Endothelial cell of umbilical vein (primary cell): Measurements from ENCODE around the gene RGS19. TPM values are rescaled to one million over a fixed set of nuclear protein-coding genes. Genes with fewer than 3 reads are reported as not detected.

ENCODE experiments used
- BruUV-seq: library from RNA; stranded (reverse); fragments of 400-500 nt; replicated peaks from 2 replicates; lab custom pipeline; 2021; lab: Mats Ljungman, UMichigan
- CTCF ChIA-PET: fragments of 300-600, 350-600 bp; sonication (Branson Sonifier 250); formaldehyde crosslinking; loops from one replicate; lab custom pipeline; 2021; ENCODE audit warnings: antibody characterized with exemption, inconsistent platforms; lab: Charles Lee
- POLR2A ChIA-PET: fragments of 300-600, 350-600 bp; sonication (Branson Sonifier 250); formaldehyde crosslinking; loops from one replicate; lab custom pipeline; 2021; ENCODE audit warnings: antibody characterized with exemption, inconsistent platforms; lab: Charles Lee
- DNase-seq: peaks from one replicate; pipeline ENCODE4 v3.0.0-alpha.2; 2011; ENCODE audit warnings: low read depth, low spot score
- FAIRE-seq: peaks from 2 replicates; lab custom pipeline; 2011; peaks lifted over from hg19 to GRCh38; lab: Jason Lieb, UNC
- H2AFZ ChIP-seq: 2 replicates; pipeline ENCODE4 v1.6.0; 2012; ENCODE audit warnings: low read depth, low read length, control low read depth, inconsistent platforms
- H3K27ac ChIP-seq: 2 replicates; pipeline ENCODE4 v1.5.1; 2011; ENCODE audit warnings: low read depth, mild to moderate bottlenecking, control low read depth, low read length, moderate library complexity; ENCODE audit not compliant: insufficient read depth
- H3K27me3 ChIP-seq, 2 experiments: 2 replicates each; pipeline versions ENCODE4 v1.6.0 to v1.6.1; 2011; ENCODE audit warnings: low read length in 2 of 2, mixed read lengths in 1 of 2; ENCODE audit not compliant: control insufficient read depth in 2 of 2, insufficient read depth in 2 of 2
- H3K36me3 ChIP-seq, 2 experiments: 2 replicates in 1 of 2; 3 replicates in 1 of 2; pipeline ENCODE4 v1.5.1; 2011; ENCODE audit warnings: low read length in 2 of 2, mild to moderate bottlenecking in 1 of 2, moderate library complexity in 1 of 2; ENCODE audit not compliant: control insufficient read depth in 2 of 2, insufficient read depth in 2 of 2; ENCODE audit errors: extremely low read depth in 1 of 2
- H3K4me1 ChIP-seq: 3 replicates; pipeline ENCODE4 v1.5.1; 2011; ENCODE audit warnings: mild to moderate bottlenecking, low read length; ENCODE audit not compliant: control insufficient read depth, insufficient read depth; ENCODE audit errors: extremely low read depth
- H3K4me2 ChIP-seq: 2 replicates; pipeline ENCODE4 v1.6.1; 2011; ENCODE audit warnings: low read length, control low read depth, mixed read lengths; ENCODE audit not compliant: insufficient read depth
- H3K4me3 ChIP-seq, 3 experiments: fragments of 200-600 bp in 1 of 3; sonication (generic), shearing (Covaris generic) in 1 of 3; replicated peaks in 1 of 3; 2 replicates each; pipeline ENCODE4 v1.5.1; 2011 to 2016; ENCODE audit warnings: control low read depth in 3 of 3, low read length in 3 of 3, mild to moderate bottlenecking in 2 of 3, inconsistent platforms in 1 of 3, low read depth in 1 of 3, moderate library complexity in 1 of 3; ENCODE audit not compliant: insufficient read depth in 1 of 3
- H3K79me2 ChIP-seq: 2 replicates; pipeline ENCODE4 v1.6.0; 2012; ENCODE audit warnings: low read length, inconsistent platforms; ENCODE audit not compliant: control insufficient read depth, insufficient read depth
- H3K9ac ChIP-seq: replicated peaks from 2 replicates; pipeline ENCODE3; 2011; ENCODE audit warnings: low read length, control low read depth; ENCODE audit not compliant: insufficient read depth; ENCODE audit errors: extremely low read depth
- H3K9me1 ChIP-seq: replicated peaks from 3 replicates; pipeline ENCODE4 v1.6.0; 2011; ENCODE audit warnings: mild to moderate bottlenecking, low read length; ENCODE audit not compliant: control insufficient read depth, insufficient read depth; ENCODE audit errors: extremely low read depth
- H3K9me3 ChIP-seq: replicated peaks from 2 replicates; pipeline ENCODE4 v1.5.1; 2012; ENCODE audit warnings: low read length, inconsistent platforms; ENCODE audit not compliant: control insufficient read depth, insufficient read depth
- H4K20me1 ChIP-seq: replicated peaks from 2 replicates; pipeline ENCODE3; 2011; ENCODE audit warnings: mild to moderate bottlenecking, low read length; ENCODE audit not compliant: control insufficient read depth, insufficient read depth; ENCODE audit errors: extremely low read depth
- EZH2 ChIP-seq: IDR thresholded peaks from 2 replicates; pipeline ENCODE4 v1.6.1; 2012; ENCODE audit warnings: borderline replicate concordance, low read depth, mild to moderate bottlenecking, moderate library complexity, low read length, inconsistent platforms; ENCODE audit not compliant: severe bottlenecking
- FOS ChIP-seq: IDR thresholded peaks from 2 replicates; pipeline ENCODE4 v1.6.1; 2011; ENCODE audit warnings: mild to moderate bottlenecking, low read length, moderate library complexity, borderline replicate concordance; ENCODE audit not compliant: insufficient read depth
- GATA2 ChIP-seq: IDR thresholded peaks from 2 replicates; pipeline ENCODE4 v1.7.0; 2011; ENCODE audit warnings: low read depth, mild to moderate bottlenecking, moderate library complexity, mixed read lengths, low read length; ENCODE audit not compliant: insufficient read length, insufficient read depth
- JUN ChIP-seq: IDR thresholded peaks from 2 replicates; pipeline ENCODE4 v1.6.1; 2011; ENCODE audit warnings: borderline replicate concordance, low read depth; ENCODE audit not compliant: insufficient read length, insufficient read depth
- MYC ChIP-seq: IDR thresholded peaks from one replicate; pipeline ENCODE4 v1.6.1; 2011; ENCODE audit warnings: mild to moderate bottlenecking, low read depth, low read length
- POLR2A ChIP-seq: IDR thresholded peaks from 2 replicates; pipeline ENCODE4 v1.6.1; 2012; ENCODE audit warnings: low read depth, mild to moderate bottlenecking, control low read depth, low read length
- POLR2AphosphoS5 ChIP-seq: IDR thresholded peaks from 2 replicates; pipeline ENCODE4 v1.6.1; 2012; ENCODE audit warnings: low read depth, mild to moderate bottlenecking, control low read depth, low read length, moderate library complexity; ENCODE audit not compliant: insufficient read depth
- dilution Hi-C: fragments of 300-500 bp; cut with MboI; formaldehyde crosslinking; loops from one replicate; pipeline ENCODE4 v1.15.0; 2019; ENCODE audit warnings: low sequenced_read_pairs; ENCODE audit not compliant: extremely low pct_ligation_motif_present
- intact Hi-C: fragments of 100-400 bp; cut with micrococcal nuclease; formaldehyde crosslinking; loops from one replicate; pipeline ENCODE4 v1.10.0; 2022
- polyA plus RNA-seq, 4 experiments: library from polyadenylated mRNA; depleted of rRNA in 3 of 4; stranded (reverse) in 3 of 4; unstranded in 1 of 4; fragments of >200 nt; gene quantifications; 2 replicates each; pipeline versions ENCODE4 v1.2.1 to v1.2.3, GENCODE V29; 2011 to 2012; ENCODE audit warnings: missing spikeins in 1 of 4
- total RNA-seq: library from RNA; stranded (reverse); gene quantifications from 2 replicates; pipeline ENCODE4 v1.2.3, GENCODE V29; 2021
- TF ChIP-seq, protein P1 (sequence below): IDR thresholded peaks from 2 replicates; pipeline ENCODE4 v1.6.1; 2011; ENCODE audit not compliant: insufficient read depth, insufficient read length
- TF ChIP-seq, protein P2 (sequence below), 2 donors: IDR thresholded peaks; 1 replicate in 1 of 2; 2 replicates in 1 of 2; pipeline ENCODE4 v1.5.1; 2011; ENCODE audit warnings: low read length in 2 of 2, mild to moderate bottlenecking in 2 of 2, moderate library complexity in 2 of 2, control low read depth in 1 of 2, inconsistent platforms in 1 of 2, low read depth in 1 of 2; ENCODE audit not compliant: insufficient read depth in 1 of 2; ENCODE audit errors: extremely low read depth in 1 of 2

RGS19 gene
- total and polyA plus RNA-seq, 2 donors (not counting 3 experiments of a cell fraction or from before 2014, with no cell fraction given), result 27.8 to 33.7 TPM

DNA sequence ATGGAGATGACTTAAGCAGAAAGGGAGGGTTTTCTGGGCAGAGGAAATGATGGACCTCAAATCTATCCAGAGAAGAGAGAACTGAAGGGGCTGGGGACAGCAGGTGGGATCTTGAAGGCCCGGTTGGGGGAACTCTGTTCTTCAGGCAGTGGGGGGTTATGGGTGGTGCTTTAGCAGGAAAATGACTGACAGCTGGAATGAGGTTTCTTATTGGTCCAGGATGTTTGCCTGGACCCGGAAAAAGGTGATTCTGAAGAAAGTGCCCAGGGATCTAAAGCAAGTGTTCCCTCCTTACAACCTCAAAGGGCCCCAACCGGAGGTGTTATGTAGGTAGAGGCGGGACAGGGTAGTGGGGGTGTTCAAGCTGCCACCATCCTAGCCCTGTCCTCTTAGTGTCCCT lies 16.1 kb upstream of the RGS19 start:
- POLR2A ChIA-PET, result no interaction called here
- Histone ChIP-seq H3K9me1 (no peaks in the 10 kb centered on the region), H3K9ac (no peak overlapping the region)

More for the DNA sequence above, 16.1 kb upstream of the RGS19 start:
- Histone ChIP-seq H3K9me3 (no peaks in the 10 kb centered on the region), H3K79me2 (no peaks in the 10 kb centered on the region), H3K27me3 (peaks cover 0 to 1% of the 10 kb centered on the region in 2 experiments), H3K4me1 (no peaks in the 10 kb centered on the region), H4K20me1 (no peaks in the 10 kb centered on the region), H3K4me2 (no peak overlapping the region), H3K27ac (no peak overlapping the region), H3K36me3 (no peaks in the 10 kb centered on the region), H2AFZ (no peak overlapping the region), H3K4me3 (no peak overlapping the region)
- dilution Hi-C loops (no loop called here), intact Hi-C loops (no loop called here)
- FAIRE-seq (no peak), DNase-seq (no peak)
- no peak for TF ChIP-seq FOS
- no peak for TF ChIP-seq POLR2AphosphoS5
- TF ChIP-seq, protein P1, sequence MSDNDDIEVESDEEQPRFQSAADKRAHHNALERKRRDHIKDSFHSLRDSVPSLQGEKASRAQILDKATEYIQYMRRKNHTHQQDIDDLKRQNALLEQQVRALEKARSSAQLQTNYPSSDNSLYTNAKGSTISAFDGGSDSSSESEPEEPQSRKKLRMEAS, result no peak
- no peak for TF ChIP-seq MYC
- no peak for TF ChIP-seq JUN
- TF ChIP-seq EZH2, result no peak
- TF ChIP-seq, protein P2, sequence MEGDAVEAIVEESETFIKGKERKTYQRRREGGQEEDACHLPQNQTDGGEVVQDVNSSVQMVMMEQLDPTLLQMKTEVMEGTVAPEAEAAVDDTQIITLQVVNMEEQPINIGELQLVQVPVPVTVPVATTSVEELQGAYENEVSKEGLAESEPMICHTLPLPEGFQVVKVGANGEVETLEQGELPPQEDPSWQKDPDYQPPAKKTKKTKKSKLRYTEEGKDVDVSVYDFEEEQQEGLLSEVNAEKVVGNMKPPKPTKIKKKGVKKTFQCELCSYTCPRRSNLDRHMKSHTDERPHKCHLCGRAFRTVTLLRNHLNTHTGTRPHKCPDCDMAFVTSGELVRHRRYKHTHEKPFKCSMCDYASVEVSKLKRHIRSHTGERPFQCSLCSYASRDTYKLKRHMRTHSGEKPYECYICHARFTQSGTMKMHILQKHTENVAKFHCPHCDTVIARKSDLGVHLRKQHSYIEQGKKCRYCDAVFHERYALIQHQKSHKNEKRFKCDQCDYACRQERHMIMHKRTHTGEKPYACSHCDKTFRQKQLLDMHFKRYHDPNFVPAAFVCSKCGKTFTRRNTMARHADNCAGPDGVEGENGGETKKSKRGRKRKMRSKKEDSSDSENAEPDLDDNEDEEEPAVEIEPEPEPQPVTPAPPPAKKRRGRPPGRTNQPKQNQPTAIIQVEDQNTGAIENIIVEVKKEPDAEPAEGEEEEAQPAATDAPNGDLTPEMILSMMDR (IDR thresholded peaks at IDR 0.05; ENCODE audit: extremely low read depth in 1 of 2, insufficient read depth in 1 of 2, low read depth in 1 of 2, low read length in 2 of 2), result no peak
- TF ChIP-seq POLR2A, result no peak
- no peak for TF ChIP-seq GATA2
- CTCF ChIA-PET, result no interaction called here
- BruUV-seq, result no TSS peak
